ENCODE results near the gene SLC6A16. TPM values are rescaled to one million over a fixed set of nuclear protein-coding genes. Genes with fewer than 3 reads are reported as not detected.

SLC6A16 gene
- total RNA-seq, 1 experiment from 2014 or later, result 0.84 TPM

DNA sequence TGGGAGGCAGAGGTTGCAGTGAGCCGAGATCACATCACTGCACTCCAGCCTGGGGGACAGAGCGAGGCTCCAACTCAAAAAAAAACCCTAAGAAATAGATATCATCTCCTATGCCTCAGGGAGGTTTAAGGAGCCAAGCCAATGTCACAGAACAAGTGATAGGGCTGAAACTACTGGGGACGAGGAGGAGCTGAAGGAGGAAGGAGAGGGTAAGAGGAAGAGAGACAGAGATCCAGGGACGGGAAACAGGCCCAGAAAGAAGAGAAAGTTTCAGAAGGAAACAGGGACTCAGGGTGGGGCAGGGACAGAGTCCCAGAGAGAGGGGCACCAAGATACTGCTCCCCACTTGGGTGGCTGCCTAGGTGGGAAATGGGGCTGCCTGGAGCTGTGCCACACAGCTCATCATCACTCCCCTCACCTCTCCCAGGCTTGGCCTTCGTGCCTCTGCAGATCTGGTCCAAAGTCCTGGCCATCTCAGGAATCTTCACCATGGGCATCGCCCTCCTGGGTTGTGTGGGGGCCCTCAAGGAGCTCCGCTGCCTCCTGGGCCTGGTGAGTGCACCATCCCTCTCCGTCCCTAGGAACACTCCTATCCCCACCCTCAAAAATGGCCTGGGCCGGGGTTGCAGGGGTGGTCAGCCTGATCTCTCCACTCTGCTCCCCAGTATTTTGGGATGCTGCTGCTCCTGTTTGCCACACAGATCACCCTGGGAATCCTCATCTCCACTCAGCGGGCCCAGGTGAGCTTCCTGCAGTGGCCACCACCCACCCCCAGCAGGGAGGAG is 11.7 kb upstream of the SLC6A16 start:
- Mint-ChIP-seq H3K4me3 (ENCODE audit: unreplicated experiment) (no peak overlapping the region), H3K36me3 (ENCODE audit: insufficient read depth, unreplicated experiment) (peaks cover 9% of the 10 kb centered on the region), H3K27me3 (ENCODE audit: insufficient read depth, unreplicated experiment) (no peaks in the 10 kb centered on the region), H3K27ac (ENCODE audit: unreplicated experiment) (no peak overlapping the region), H3K9me3 (ENCODE audit: unreplicated experiment) (no peaks in the 10 kb centered on the region), H3K4me1 (ENCODE audit: low read depth, unreplicated experiment) (peaks cover 16% of the 10 kb centered on the region)
- Histone ChIP-seq H3K9me3 (no peaks in the 10 kb centered on the region), H3K36me3 (ENCODE audit: control insufficient read depth, insufficient read depth, low read length) (no peaks in the 10 kb centered on the region), H3K4me3 (ENCODE audit: low read depth, low read length) (no peak overlapping the region), H3K27me3 (replicated peaks; ENCODE audit: control insufficient read depth, insufficient read depth, low read length) (no peaks in the 10 kb centered on the region), H3K4me1 (peaks cover 10% of the 10 kb centered on the region)
- TF ChIP-seq, protein P1, sequence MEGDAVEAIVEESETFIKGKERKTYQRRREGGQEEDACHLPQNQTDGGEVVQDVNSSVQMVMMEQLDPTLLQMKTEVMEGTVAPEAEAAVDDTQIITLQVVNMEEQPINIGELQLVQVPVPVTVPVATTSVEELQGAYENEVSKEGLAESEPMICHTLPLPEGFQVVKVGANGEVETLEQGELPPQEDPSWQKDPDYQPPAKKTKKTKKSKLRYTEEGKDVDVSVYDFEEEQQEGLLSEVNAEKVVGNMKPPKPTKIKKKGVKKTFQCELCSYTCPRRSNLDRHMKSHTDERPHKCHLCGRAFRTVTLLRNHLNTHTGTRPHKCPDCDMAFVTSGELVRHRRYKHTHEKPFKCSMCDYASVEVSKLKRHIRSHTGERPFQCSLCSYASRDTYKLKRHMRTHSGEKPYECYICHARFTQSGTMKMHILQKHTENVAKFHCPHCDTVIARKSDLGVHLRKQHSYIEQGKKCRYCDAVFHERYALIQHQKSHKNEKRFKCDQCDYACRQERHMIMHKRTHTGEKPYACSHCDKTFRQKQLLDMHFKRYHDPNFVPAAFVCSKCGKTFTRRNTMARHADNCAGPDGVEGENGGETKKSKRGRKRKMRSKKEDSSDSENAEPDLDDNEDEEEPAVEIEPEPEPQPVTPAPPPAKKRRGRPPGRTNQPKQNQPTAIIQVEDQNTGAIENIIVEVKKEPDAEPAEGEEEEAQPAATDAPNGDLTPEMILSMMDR (IDR thresholded peaks at IDR 0.05; ENCODE audit: insufficient read depth in 1 of 2, low read depth in 1 of 2, low read length in 1 of 2, severe bottlenecking in 1 of 2, unreplicated experiment in 1 of 2), result no peak
- ChIA-PET CTCF (no interaction called here), POLR2A (no interaction called here)
- intact Hi-C loops (cut with micrococcal nuclease; ENCODE audit: unreplicated experiment), result no loop called here
- no TSS peak for BruUV-seq (replicated peaks)
- DNase-seq, result peak in 1 of 2 experiments; percentile 21

DNA sequence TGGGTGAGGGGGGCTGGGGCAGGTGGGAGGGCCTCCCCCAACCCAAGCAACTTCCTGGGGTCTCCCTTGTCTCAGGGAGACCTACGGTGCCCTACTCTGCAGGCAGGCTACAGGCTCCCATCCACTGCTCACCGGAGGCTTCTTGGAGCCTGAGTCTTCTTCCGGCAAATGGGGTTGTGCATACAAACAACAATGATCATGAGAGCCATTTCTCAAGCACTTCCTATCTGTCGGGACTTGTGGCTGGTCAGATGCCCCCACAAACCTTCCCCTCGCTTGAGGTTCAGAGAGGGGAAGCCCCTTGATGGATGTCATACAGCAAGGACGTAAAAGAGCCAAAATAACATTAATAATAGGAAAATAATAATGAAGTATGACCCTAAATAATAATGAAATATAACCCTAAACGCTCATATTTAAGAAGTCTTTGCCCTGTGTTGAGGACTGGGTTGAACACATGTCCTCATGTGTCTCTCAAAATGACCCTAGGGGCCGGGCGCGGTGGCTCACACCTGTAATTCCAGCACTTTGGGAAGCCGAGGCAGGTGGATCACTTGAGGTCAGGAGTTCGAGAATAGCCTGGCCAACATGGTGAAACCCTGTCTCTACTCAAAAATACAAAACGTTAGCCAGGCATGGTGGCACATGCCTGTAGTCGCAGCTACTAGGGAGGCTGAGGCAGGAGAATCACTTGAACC is 10.9 kb upstream of the SLC6A16 start:
- Histone ChIP-seq H3K4me1 (peaks cover 10% of the 10 kb centered on the region), H3K9me3 (no peaks in the 10 kb centered on the region), H3K4me3 (ENCODE audit: low read depth, low read length) (no peak overlapping the region), H3K27me3 (replicated peaks; ENCODE audit: control insufficient read depth, insufficient read depth, low read length) (no peaks in the 10 kb centered on the region), H3K36me3 (ENCODE audit: control insufficient read depth, insufficient read depth, low read length) (no peaks in the 10 kb centered on the region)
- Mint-ChIP-seq H3K27ac (ENCODE audit: unreplicated experiment) (no peak overlapping the region), H3K27me3 (ENCODE audit: insufficient read depth, unreplicated experiment) (no peaks in the 10 kb centered on the region), H3K9me3 (ENCODE audit: unreplicated experiment) (no peaks in the 10 kb centered on the region), H3K4me3 (ENCODE audit: unreplicated experiment) (no peak overlapping the region), H3K36me3 (ENCODE audit: insufficient read depth, unreplicated experiment) (peaks cover 9% of the 10 kb centered on the region), H3K4me1 (ENCODE audit: low read depth, unreplicated experiment) (peaks cover 16% of the 10 kb centered on the region)
- intact Hi-C loops (cut with micrococcal nuclease; ENCODE audit: unreplicated experiment), result no loop called here
- TF ChIP-seq, protein P1 (IDR thresholded peaks at IDR 0.05; ENCODE audit: insufficient read depth in 1 of 2, low read depth in 1 of 2, low read length in 1 of 2, severe bottlenecking in 1 of 2, unreplicated experiment in 1 of 2), result no peak
- BruUV-seq (replicated peaks), result no TSS peak
- POLR2A ChIA-PET, result no interaction called here
- CTCF ChIA-PET, result no interaction called here
- DNase-seq, result peak in 1 of 2 experiments; percentile 15

DNA sequence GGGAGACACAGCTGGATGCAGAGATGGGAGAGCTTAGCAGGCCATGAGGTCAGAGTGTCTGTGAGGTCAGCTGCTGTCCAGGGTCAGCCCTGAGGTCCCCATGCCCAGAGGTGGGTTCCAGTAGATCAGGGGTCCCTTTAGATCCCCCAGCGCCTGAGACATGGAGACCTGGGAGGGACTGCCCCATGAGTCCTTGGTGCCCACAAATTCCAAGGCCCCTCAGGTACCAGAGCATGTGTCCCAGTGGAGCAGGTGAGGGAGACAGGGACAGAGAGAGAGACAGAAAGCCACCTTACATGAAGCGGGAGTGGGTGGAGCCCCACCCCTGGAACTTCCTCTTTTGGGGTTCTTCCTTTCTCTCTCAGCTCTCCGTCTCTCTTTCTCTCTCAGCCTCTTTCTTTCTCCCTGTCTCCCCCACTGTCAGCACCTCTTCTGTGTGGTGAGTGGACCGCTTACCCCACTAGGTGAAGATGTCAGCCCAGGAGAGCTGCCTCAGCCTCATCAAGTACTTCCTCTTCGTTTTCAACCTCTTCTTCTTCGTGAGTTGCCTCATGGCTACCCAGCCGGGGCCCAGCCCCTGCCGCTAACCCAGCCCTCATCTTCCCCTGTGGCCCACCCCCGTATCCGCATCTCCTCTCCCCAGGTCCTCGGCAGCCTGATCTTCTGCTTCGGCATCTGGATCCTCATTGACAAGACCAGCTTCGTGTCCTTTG is 10.2 kb upstream of the SLC6A16 start, which contains the start of gene CD37:
Gene CD37 (plus strand): TSS at position 336 of the 713 bp plus-strand sequence. CDS start 135 bp downstream, at position 471.
- Histone ChIP-seq H3K36me3 (ENCODE audit: control insufficient read depth, insufficient read depth, low read length) (no peaks in the 10 kb centered on the region), H3K27me3 (replicated peaks; ENCODE audit: control insufficient read depth, insufficient read depth, low read length) (no peaks in the 10 kb centered on the region), H3K4me1 (peaks cover 5% of the 10 kb centered on the region), H3K4me3 (ENCODE audit: low read depth, low read length) (no peak within 1 kb of the TSS), H3K9me3 (no peaks in the 10 kb centered on the region)
- DNase-seq, result peak in 1 of 2 experiments; percentile 29
- Mint-ChIP-seq H3K4me3 (ENCODE audit: unreplicated experiment) (no peak within 1 kb of the TSS), H3K9me3 (ENCODE audit: unreplicated experiment) (no peaks in the 10 kb centered on the region), H3K36me3 (ENCODE audit: insufficient read depth, unreplicated experiment) (peaks cover 9% of the 10 kb centered on the region), H3K27me3 (ENCODE audit: insufficient read depth, unreplicated experiment) (no peaks in the 10 kb centered on the region), H3K4me1 (ENCODE audit: low read depth, unreplicated experiment) (peaks cover 13% of the 10 kb centered on the region), H3K27ac (ENCODE audit: unreplicated experiment) (no peak within 1 kb of the TSS)
- POLR2A ChIA-PET, result no interaction called here
- TF ChIP-seq, protein P1 (IDR thresholded peaks at IDR 0.05; ENCODE audit: insufficient read depth in 1 of 2, low read depth in 1 of 2, low read length in 1 of 2, severe bottlenecking in 1 of 2, unreplicated experiment in 1 of 2), result no peak
- CTCF ChIA-PET, result no interaction called here
- intact Hi-C loops (cut with micrococcal nuclease; ENCODE audit: unreplicated experiment), result no loop called here
- BruUV-seq (replicated peaks), result no TSS peak
